Gastroesophageal sphincter (tissue), 4 donors: ENCODE results near the gene MRFAP1L1. TPM values are rescaled to one million over a fixed set of nuclear protein-coding genes. Genes with fewer than 3 reads are reported as not detected.

Source experiments
- ATAC-seq: fragments of 150-250 bp; one replicate; pipeline ENCODE4 v1.9.1; 2016; ENCODE audit warnings: mild to moderate bottlenecking, moderate library complexity
- H3K27ac ChIP-seq, 4 donors: fragments of 200-600 bp; sonication (generic) in 3 of 4; 1 replicate in 3 of 4; 2 replicates in 1 of 4; pipeline ENCODE4 v1.5.1; 2016 to 2019
- H3K27me3 ChIP-seq: fragments of 200-600 bp; sonication (generic); one replicate; pipeline ENCODE4 v1.5.1; 2019
- H3K36me3 ChIP-seq, 2 donors: fragments of 200-600 bp; sonication (generic); one replicate each; pipeline ENCODE4 v1.5.1; 2019; ENCODE audit warnings: control low read depth in 1 of 2
- H3K4me1 ChIP-seq, 3 donors: fragments of 200-600 bp; sonication (generic); 1 replicate in 2 of 3; 2 replicates in 1 of 3; pipeline ENCODE4 v1.5.1; 2016 to 2019; ENCODE audit warnings: control low read depth in 2 of 3
- H3K4me3 ChIP-seq, 2 donors: fragments of 200-600 bp; sonication (generic); one replicate each; pipeline ENCODE4 v1.5.1; 2019; ENCODE audit warnings: mild to moderate bottlenecking in 1 of 2, moderate library complexity in 1 of 2
- H3K9me3 ChIP-seq, 3 donors: fragments of 200-600 bp; sonication (generic); one replicate each; pipeline ENCODE4 v1.5.1; 2017 to 2019; ENCODE audit warnings: control low read depth in 2 of 3
- EP300 ChIP-seq: sonication (generic); formaldehyde crosslinking; IDR thresholded peaks from one replicate; pipeline ENCODE4 v1.6.1; 2017; ENCODE audit warnings: antibody characterized with exemption, mild to moderate bottlenecking
- POLR2A ChIP-seq, 2 donors: fragments of 450-650 bp; IDR thresholded peaks; one replicate each; pipeline ENCODE4 v1.6.1; 2017; ENCODE audit warnings: antibody characterized with exemption in 2 of 2, mild to moderate bottlenecking in 2 of 2, moderate library complexity in 1 of 2
- POLR2AphosphoS5 ChIP-seq: sonication (generic); formaldehyde crosslinking; IDR thresholded peaks from one replicate; pipeline ENCODE4 v1.6.1; 2017; ENCODE audit warnings: antibody characterized with exemption
- WGBS, 2 donors: methylation state at CpG; one replicate each; pipeline ENCODE4 v1.1.5; 2018; ENCODE audit warnings: low coverage in 1 of 2; 5-methylcytosine and 5-hydroxymethylcytosine counted together
- total RNA-seq, 4 donors: library from RNA; depleted of rRNA; stranded (reverse); fragments of >200 nt; gene quantifications; one replicate each; pipeline ENCODE4 v1.1.0, GENCODE V29; 2016
- TF ChIP-seq, protein P1 (sequence below), 4 experiments: fragments of 200-600 bp in 2 of 4; fragments of 450-650 bp in 2 of 4; sonication (generic) in 1 of 4; IDR thresholded peaks; one replicate each; pipeline ENCODE4 v1.5.1; 2017 to 2019; ENCODE audit warnings: antibody characterized with exemption in 4 of 4, mild to moderate bottlenecking in 2 of 4, moderate library complexity in 2 of 4

The MRFAP1L1 gene
- total RNA-seq, 4 donors from 2014 or later, result 59.2 to 74.1 (median 66.8) TPM

DNA sequence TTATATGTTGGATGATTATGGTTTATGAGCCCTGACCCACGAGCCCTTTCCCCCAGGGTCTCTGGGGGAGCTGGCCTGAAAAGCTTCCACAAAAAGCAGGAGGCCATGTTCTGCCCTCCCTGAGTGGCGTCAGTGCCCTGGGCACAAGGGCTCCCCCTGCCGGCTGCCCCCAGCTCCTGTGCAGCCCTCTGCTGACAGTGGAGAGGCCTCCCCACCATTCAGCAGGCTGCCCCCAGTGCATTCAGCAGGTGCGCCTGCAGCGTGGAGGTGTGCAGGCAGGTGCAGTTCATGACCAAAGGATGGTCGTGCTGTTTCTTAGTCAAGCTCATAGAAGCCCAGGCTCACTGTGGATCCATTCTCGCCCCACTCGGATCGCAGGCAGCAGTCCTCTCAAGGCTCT lies 28.5 kb downstream of the MRFAP1L1 start:
- peaks cover 0 to 19% (median 12%) of the 10 kb centered on the region in 3 donors for H3K4me1 ChIP-seq
- peaks cover 0 to 9% of the 10 kb centered on the region in 2 donors for H3K36me3 ChIP-seq
- no peak for ATAC-seq
- no peaks in the 10 kb centered on the region for H3K27me3 ChIP-seq
- no CpG with 5 or more reads among the region's 9 CpGs for WGBS, 2 donors
- peaks cover 0 to 5% (median 0%) of the 10 kb centered on the region in 3 donors for H3K9me3 ChIP-seq
- no peak overlapping the region for H3K4me3 ChIP-seq
- H3K27ac ChIP-seq, result no peak overlapping the region
- no peak for TF ChIP-seq EP300
- TF ChIP-seq POLR2AphosphoS5, result no peak
- TF ChIP-seq, protein P1, sequence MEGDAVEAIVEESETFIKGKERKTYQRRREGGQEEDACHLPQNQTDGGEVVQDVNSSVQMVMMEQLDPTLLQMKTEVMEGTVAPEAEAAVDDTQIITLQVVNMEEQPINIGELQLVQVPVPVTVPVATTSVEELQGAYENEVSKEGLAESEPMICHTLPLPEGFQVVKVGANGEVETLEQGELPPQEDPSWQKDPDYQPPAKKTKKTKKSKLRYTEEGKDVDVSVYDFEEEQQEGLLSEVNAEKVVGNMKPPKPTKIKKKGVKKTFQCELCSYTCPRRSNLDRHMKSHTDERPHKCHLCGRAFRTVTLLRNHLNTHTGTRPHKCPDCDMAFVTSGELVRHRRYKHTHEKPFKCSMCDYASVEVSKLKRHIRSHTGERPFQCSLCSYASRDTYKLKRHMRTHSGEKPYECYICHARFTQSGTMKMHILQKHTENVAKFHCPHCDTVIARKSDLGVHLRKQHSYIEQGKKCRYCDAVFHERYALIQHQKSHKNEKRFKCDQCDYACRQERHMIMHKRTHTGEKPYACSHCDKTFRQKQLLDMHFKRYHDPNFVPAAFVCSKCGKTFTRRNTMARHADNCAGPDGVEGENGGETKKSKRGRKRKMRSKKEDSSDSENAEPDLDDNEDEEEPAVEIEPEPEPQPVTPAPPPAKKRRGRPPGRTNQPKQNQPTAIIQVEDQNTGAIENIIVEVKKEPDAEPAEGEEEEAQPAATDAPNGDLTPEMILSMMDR (IDR thresholded peaks at IDR 0.05), result no peak
- TF ChIP-seq POLR2A (IDR thresholded peaks at IDR 0.05), result no peak

DNA sequence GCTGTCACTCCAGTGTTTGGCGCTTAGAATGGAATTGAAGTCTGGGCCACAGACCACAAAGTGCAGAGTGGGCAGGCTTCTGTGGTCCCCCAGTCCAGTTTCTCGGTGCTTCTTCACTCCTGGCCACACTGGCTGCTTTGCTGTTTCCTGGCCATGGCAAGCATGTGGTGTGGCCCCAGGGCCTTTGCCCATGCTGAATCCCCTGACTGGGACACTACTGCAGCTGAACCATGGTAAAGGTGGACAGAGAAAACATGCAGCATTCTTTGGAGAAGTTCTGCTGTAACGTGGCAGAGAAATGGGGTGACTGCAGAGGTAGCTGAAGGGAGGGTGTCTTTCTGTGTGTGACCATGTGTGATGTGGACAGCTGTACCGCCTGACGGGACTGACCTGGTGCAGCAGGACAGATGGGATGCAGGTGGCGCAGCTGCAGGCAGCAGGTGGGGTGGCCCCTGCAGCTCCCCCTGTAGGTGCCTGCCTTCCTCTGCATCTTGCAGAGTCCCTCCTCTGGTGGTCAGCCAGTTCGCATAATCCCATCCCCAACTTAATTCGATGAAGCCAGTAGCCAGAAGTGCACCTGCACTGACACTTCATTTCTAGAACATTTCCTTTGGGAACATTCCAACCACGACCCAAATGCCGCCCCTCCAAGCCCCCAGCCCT lies 29.2 kb downstream of the MRFAP1L1 start:
- no peak for TF ChIP-seq EP300
- TF ChIP-seq, protein P1 (IDR thresholded peaks at IDR 0.05), result no peak
- TF ChIP-seq POLR2AphosphoS5, result no peak
- TF ChIP-seq POLR2A (IDR thresholded peaks at IDR 0.05), result no peak
- Histone ChIP-seq H3K27ac (no peak overlapping the region), H3K9me3 (peaks cover 0 to 5% (median 0%) of the 10 kb centered on the region in 3 donors), H3K27me3 (no peaks in the 10 kb centered on the region), H3K36me3 (peaks cover 0 to 16% of the 10 kb centered on the region in 2 donors), H3K4me3 (no peak overlapping the region), H3K4me1 (peaks cover 0 to 25% (median 18%) of the 10 kb centered on the region in 3 donors)
- ATAC-seq, result no peak
- 59 to 65% methylated on average over 5 of the region's 10 CpGs for whole genome bisulfite sequencing, 2 donors

DNA sequence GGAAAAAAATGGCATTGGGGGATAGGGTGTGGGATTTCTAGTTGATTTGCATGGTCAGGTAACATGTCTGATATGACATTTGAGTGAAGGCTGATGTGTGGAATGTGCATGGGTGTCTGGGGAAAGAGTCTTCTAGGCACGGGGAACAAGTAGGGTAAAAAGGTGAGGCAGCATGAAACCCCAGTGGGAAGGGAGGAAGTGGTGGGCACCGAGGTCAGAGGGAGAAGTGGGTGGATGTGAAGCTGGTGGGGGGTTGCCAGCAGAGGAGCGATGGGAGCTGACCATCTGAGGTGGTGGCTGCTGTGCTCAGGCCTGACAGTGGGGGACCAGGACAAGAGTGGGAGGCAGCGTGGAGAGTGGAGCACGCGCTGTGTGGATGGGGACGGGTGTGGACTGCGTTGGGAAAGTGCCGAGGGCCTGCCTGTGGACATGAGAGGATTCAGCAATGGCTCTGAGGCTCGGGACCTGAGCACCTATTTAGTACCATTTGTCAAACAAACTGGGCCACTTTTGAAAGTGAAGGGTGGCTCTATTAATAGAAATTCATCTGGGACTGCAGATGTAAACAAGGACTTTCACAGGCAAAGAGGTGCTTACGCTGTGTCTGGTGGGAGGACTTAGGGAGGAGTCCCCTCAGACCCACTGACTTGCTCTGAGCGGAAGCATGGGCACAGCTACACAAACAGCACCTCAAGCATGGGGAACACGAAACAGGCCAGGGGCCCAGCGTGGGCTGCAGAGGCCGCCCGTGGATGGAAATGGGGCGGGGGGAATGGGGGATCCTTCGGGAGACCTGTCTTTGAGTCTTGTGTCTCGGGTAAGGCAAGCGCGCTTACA lies 32.7 kb downstream of the MRFAP1L1 start:
- peak overlapping the region in 1 of 4 donors; percentile 94 for H3K27ac ChIP-seq
- H3K9me3 ChIP-seq, result peaks cover 0 to 5% (median 0%) of the 10 kb centered on the region in 3 donors
- 74 to 79% methylated on average over 10 to 16 of the region's 21 CpGs for WGBS, 2 donors
- no peak for TF ChIP-seq EP300
- TF ChIP-seq POLR2AphosphoS5, result peak; percentile 47
- peaks cover 0 to 19% of the 10 kb centered on the region in 2 donors for H3K36me3 ChIP-seq
- H3K4me1 ChIP-seq, result peaks cover 0 to 51% (median 27%) of the 10 kb centered on the region in 3 donors
- no peaks in the 10 kb centered on the region for H3K27me3 ChIP-seq
- peak overlapping the region in 1 of 2 donors; percentile 13 for H3K4me3 ChIP-seq
- ATAC-seq, result no peak

DNA sequence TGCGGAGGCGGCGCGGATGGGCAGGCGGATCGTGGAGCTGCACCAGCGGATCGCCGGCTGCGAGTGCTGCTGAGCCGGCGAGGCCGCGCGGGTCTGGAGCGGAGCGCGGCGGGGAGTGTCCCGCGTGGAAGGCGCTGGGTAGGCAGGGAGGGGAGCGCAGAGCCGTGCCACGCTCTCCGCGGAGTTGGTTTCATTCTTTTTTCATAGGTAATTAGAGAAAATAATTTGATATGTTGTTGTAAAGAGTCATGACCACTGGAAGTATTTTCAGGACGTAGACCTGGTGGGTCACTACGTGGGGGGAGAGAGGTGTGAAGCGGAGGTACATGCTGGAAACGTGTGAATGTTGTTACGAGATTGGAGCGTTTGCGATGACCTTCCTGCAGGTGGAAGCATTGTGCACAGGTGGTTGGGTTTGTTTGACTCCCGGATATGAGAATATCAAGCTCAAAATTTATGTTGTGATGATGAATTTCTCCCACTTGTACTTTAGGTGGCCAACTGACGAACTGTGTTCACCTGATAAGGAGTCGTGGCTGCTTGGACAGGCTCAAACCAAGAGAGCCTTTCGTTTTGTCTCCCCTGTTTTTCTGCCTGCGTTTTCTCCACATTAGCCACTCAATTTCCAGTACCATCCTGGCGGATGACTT lies 35.0 kb downstream of the MRFAP1L1 start:
- peaks cover 0 to 23% of the 10 kb centered on the region in 2 donors for H3K36me3 ChIP-seq
- H3K4me1 ChIP-seq, result peaks cover 0 to 51% (median 27%) of the 10 kb centered on the region in 3 donors
- peak overlapping the region; percentile 79 to 90 for H3K4me3 ChIP-seq
- H3K9me3 ChIP-seq, result no peaks in the 10 kb centered on the region
- no peaks in the 10 kb centered on the region for H3K27me3 ChIP-seq
- whole genome bisulfite sequencing, 2 donors, result 16 to 30% methylated on average over 7 to 12 of the region's 40 CpGs
- ATAC-seq, result no peak
- H3K27ac ChIP-seq, result peak overlapping the region; percentile 58 to 94 (median 89)
- TF ChIP-seq, protein P1 (IDR thresholded peaks at IDR 0.05), result peak in 2 of 4 experiments; percentile 4 to 32
- TF ChIP-seq POLR2AphosphoS5, result no peak
